ENCODE data around the gene KCNJ14.

DNA sequence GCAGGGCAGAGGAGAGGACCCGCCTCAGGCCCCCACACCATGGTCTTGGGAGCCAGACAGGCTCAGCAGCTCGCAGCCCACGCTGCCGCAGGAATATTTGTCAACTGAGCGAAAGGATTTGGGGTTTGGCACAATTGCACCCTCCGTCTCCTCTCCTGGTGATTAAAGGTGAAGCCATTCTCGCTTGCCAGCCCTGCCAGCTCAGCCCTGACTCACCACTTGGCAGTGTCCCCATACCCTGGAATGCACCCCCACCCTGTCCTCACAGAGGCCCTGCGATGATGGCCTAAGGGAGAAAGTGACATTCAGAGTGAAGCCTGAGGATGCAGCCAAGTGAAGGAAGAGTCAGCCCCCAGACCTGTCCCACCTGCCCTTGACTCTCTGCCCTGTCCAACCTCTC, 32.6 kb downstream of the KCNJ14 start:
- TF ChIP-seq, protein P1, sequence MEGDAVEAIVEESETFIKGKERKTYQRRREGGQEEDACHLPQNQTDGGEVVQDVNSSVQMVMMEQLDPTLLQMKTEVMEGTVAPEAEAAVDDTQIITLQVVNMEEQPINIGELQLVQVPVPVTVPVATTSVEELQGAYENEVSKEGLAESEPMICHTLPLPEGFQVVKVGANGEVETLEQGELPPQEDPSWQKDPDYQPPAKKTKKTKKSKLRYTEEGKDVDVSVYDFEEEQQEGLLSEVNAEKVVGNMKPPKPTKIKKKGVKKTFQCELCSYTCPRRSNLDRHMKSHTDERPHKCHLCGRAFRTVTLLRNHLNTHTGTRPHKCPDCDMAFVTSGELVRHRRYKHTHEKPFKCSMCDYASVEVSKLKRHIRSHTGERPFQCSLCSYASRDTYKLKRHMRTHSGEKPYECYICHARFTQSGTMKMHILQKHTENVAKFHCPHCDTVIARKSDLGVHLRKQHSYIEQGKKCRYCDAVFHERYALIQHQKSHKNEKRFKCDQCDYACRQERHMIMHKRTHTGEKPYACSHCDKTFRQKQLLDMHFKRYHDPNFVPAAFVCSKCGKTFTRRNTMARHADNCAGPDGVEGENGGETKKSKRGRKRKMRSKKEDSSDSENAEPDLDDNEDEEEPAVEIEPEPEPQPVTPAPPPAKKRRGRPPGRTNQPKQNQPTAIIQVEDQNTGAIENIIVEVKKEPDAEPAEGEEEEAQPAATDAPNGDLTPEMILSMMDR (IDR thresholded peaks at IDR 0.05) = no peak
- no peak for TF ChIP-seq POLR2A (IDR thresholded peaks at IDR 0.05)
